ENCODE data around the gene PABPC3. TPM values are rescaled to one million over a fixed set of nuclear protein-coding genes. Genes with fewer than 3 reads are reported as not detected.

The PABPC3 gene
- total and polyA plus RNA-seq, 4 experiments from 2014 or later = 0.14 to 1.3 (median 1.2) TPM; not detected in 1

- ChIA-PET POLR2A (ENCODE audit: partially characterized antibody) (no interaction called here), CTCF (ENCODE audit: partially characterized antibody) (no interaction called here)
- H3K4me1 ChIP-seq (ENCODE audit: insufficient read depth, low read length) = no peaks in the 10 kb centered on the region
- Mint-ChIP-seq H3K9me3 (peaks cover 0 to 1% (median 0%) of the 10 kb centered on the region in 8 donors), H3K4me3 (no peak overlapping the region), H3K27ac (no peak overlapping the region), H3K27me3 (peaks cover 18 to 24% of the 10 kb centered on the region in 2 donors), H3K4me1 (no peaks in the 10 kb centered on the region), H3K36me3 (no peaks in the 10 kb centered on the region)
- H3K36me3 ChIP-seq (ENCODE audit: insufficient read depth, low read length) = no peaks in the 10 kb centered on the region
- no peak overlapping the region for H3K27ac ChIP-seq (ENCODE audit: low read depth, low read length)
- H3K27me3 ChIP-seq (ENCODE audit: insufficient read depth, low read length) = peaks cover 4% of the 10 kb centered on the region
- no peak overlapping the region for H3K4me3 ChIP-seq (ENCODE audit: low read length in 2 of 2)
- H3K9me3 ChIP-seq (ENCODE audit: control insufficient read depth in 1 of 2, low read length in 2 of 2) = no peaks in the 10 kb centered on the region
- DNase-seq = no peak
- intact Hi-C loops (cut with micrococcal nuclease) = no loop called here
Measured at GRCh38 chr13:25064396-25064795, 31.5 kb upstream of the PABPC3 start.

GRCh38 chr13:25065974-25066770, 29.8 kb upstream of the PABPC3 start:
- no peaks in the 10 kb centered on the region for H3K9me3 ChIP-seq (ENCODE audit: control insufficient read depth in 1 of 2, low read length in 2 of 2)
- peaks cover 4% of the 10 kb centered on the region for H3K27me3 ChIP-seq (ENCODE audit: insufficient read depth, low read length)
- no peaks in the 10 kb centered on the region for H3K36me3 ChIP-seq (ENCODE audit: insufficient read depth, low read length)
- Mint-ChIP-seq H3K36me3 (no peaks in the 10 kb centered on the region), H3K9me3 (peaks cover 0 to 1% (median 0%) of the 10 kb centered on the region in 8 donors), H3K4me1 (no peaks in the 10 kb centered on the region), H3K4me3 (no peak overlapping the region), H3K27me3 (peaks cover 27% of the 10 kb centered on the region in 2 donors), H3K27ac (no peak overlapping the region)
- CTCF ChIA-PET (ENCODE audit: partially characterized antibody) = no interaction called here
- intact Hi-C loops (cut with micrococcal nuclease) = no loop called here
- POLR2A ChIA-PET (ENCODE audit: partially characterized antibody) = no interaction called here
- no peak overlapping the region for H3K4me3 ChIP-seq (ENCODE audit: low read length in 2 of 2)
- H3K27ac ChIP-seq (ENCODE audit: low read depth, low read length) = no peak overlapping the region
- no peaks in the 10 kb centered on the region for H3K4me1 ChIP-seq (ENCODE audit: insufficient read depth, low read length)
- no peak for DNase-seq

GRCh38 chr13:25067064-25067463, 28.9 kb upstream of the PABPC3 start:
- intact Hi-C loops (cut with micrococcal nuclease) = no loop called here
- Mint-ChIP-seq H3K4me3 (no peak overlapping the region), H3K27ac (no peak overlapping the region), H3K27me3 (peaks cover 23 to 26% of the 10 kb centered on the region in 2 donors), H3K9me3 (peaks cover 0 to 1% (median 0%) of the 10 kb centered on the region in 8 donors), H3K4me1 (no peaks in the 10 kb centered on the region), H3K36me3 (no peaks in the 10 kb centered on the region)
- ChIA-PET POLR2A (ENCODE audit: partially characterized antibody) (no interaction called here), CTCF (ENCODE audit: partially characterized antibody) (no interaction called here)
- Histone ChIP-seq H3K9me3 (ENCODE audit: control insufficient read depth in 1 of 2, low read length in 2 of 2) (no peaks in the 10 kb centered on the region), H3K4me3 (ENCODE audit: low read length in 2 of 2) (no peak overlapping the region), H3K4me1 (ENCODE audit: insufficient read depth, low read length) (no peaks in the 10 kb centered on the region), H3K27ac (ENCODE audit: low read depth, low read length) (no peak overlapping the region), H3K27me3 (ENCODE audit: insufficient read depth, low read length) (peaks cover 4% of the 10 kb centered on the region), H3K36me3 (ENCODE audit: insufficient read depth, low read length) (no peaks in the 10 kb centered on the region)
- DNase-seq = no peak

- no peaks in the 10 kb centered on the region for H3K9me3 ChIP-seq (ENCODE audit: control insufficient read depth in 1 of 2, low read length in 2 of 2)
- Mint-ChIP-seq H3K4me1 (no peaks in the 10 kb centered on the region), H3K36me3 (no peaks in the 10 kb centered on the region), H3K4me3 (no peak overlapping the region), H3K27me3 (peaks cover 19 to 21% of the 10 kb centered on the region in 2 donors), H3K27ac (no peak overlapping the region), H3K9me3 (no peaks in the 10 kb centered on the region)
- ChIA-PET POLR2A (ENCODE audit: partially characterized antibody) (no interaction called here), CTCF (ENCODE audit: partially characterized antibody) (no interaction called here)
- no peak overlapping the region for H3K4me3 ChIP-seq (ENCODE audit: low read length in 2 of 2)
- H3K36me3 ChIP-seq (ENCODE audit: insufficient read depth, low read length) = no peaks in the 10 kb centered on the region
- peaks cover 4% of the 10 kb centered on the region for H3K27me3 ChIP-seq (ENCODE audit: insufficient read depth, low read length)
- intact Hi-C loops (cut with micrococcal nuclease) = no loop called here
- no peak for DNase-seq
- H3K4me1 ChIP-seq (ENCODE audit: insufficient read depth, low read length) = no peaks in the 10 kb centered on the region
- H3K27ac ChIP-seq (ENCODE audit: low read depth, low read length) = no peak overlapping the region
Measured at GRCh38 chr13:25068810-25069209, 27.1 kb upstream of the PABPC3 start.

- H3K9me3 Mint-ChIP-seq = no peaks in the 10 kb centered on the region
- H3K27me3 ChIP-seq (ENCODE audit: insufficient read depth, low read length) = peaks cover 4% of the 10 kb centered on the region
- no peaks in the 10 kb centered on the region for H3K36me3 Mint-ChIP-seq
- intact Hi-C loops (cut with micrococcal nuclease) = no loop called here
- H3K4me1 Mint-ChIP-seq = no peaks in the 10 kb centered on the region
- H3K9me3 ChIP-seq (ENCODE audit: control insufficient read depth in 1 of 2, low read length in 2 of 2) = no peaks in the 10 kb centered on the region
- H3K27ac Mint-ChIP-seq = no peak overlapping the region
- H3K4me3 Mint-ChIP-seq = no peak overlapping the region
- POLR2A ChIA-PET (ENCODE audit: partially characterized antibody) = no interaction called here
- H3K27me3 Mint-ChIP-seq = peaks cover 19 to 21% of the 10 kb centered on the region in 2 donors
- no peaks in the 10 kb centered on the region for H3K4me1 ChIP-seq (ENCODE audit: insufficient read depth, low read length)
- no peaks in the 10 kb centered on the region for H3K36me3 ChIP-seq (ENCODE audit: insufficient read depth, low read length)
- no peak for DNase-seq
- no peak overlapping the region for H3K27ac ChIP-seq (ENCODE audit: low read depth, low read length)
- CTCF ChIA-PET (ENCODE audit: partially characterized antibody) = no interaction called here
- H3K4me3 ChIP-seq (ENCODE audit: low read length in 2 of 2) = no peak overlapping the region
Measured at GRCh38 chr13:25069236-25069635, 26.7 kb upstream of the PABPC3 start.

GRCh38 chr13:25069911-25070310, 26.0 kb upstream of the PABPC3 start:
- Mint-ChIP-seq H3K9me3 (no peaks in the 10 kb centered on the region), H3K4me1 (no peaks in the 10 kb centered on the region), H3K27me3 (peaks cover 15 to 22% of the 10 kb centered on the region in 2 donors), H3K27ac (no peak overlapping the region), H3K4me3 (no peak overlapping the region), H3K36me3 (no peaks in the 10 kb centered on the region)
- DNase-seq = no peak
- intact Hi-C loops (cut with micrococcal nuclease) = no loop called here
- no peaks in the 10 kb centered on the region for H3K9me3 ChIP-seq (ENCODE audit: control insufficient read depth in 1 of 2, low read length in 2 of 2)
- H3K4me3 ChIP-seq (ENCODE audit: low read length in 2 of 2) = no peak overlapping the region
- H3K27ac ChIP-seq (ENCODE audit: low read depth, low read length) = no peak overlapping the region
- H3K36me3 ChIP-seq (ENCODE audit: insufficient read depth, low read length) = no peaks in the 10 kb centered on the region
- peaks cover 4% of the 10 kb centered on the region for H3K27me3 ChIP-seq (ENCODE audit: insufficient read depth, low read length)
- CTCF ChIA-PET (ENCODE audit: partially characterized antibody) = interaction anchor here (0.8 to 1.3 kb wide), 2 partner anchors 8 to 20 kb away, joined by 3 to 4 read pairs; no protein-coding TSS in a partner anchor
- H3K4me1 ChIP-seq (ENCODE audit: insufficient read depth, low read length) = no peaks in the 10 kb centered on the region
- POLR2A ChIA-PET (ENCODE audit: partially characterized antibody) = no interaction called here

GRCh38 chr13:25080773-25081172, 15.2 kb upstream of the PABPC3 start:
- H3K27me3 Mint-ChIP-seq = peaks cover 8 to 12% of the 10 kb centered on the region in 2 donors
- no peaks in the 10 kb centered on the region for H3K4me1 Mint-ChIP-seq
- Histone ChIP-seq H3K27me3 (ENCODE audit: insufficient read depth, low read length) (no peaks in the 10 kb centered on the region), H3K9me3 (ENCODE audit: control insufficient read depth in 1 of 2, low read length in 2 of 2) (no peaks in the 10 kb centered on the region), H3K27ac (ENCODE audit: low read depth, low read length) (no peak overlapping the region), H3K36me3 (ENCODE audit: insufficient read depth, low read length) (no peaks in the 10 kb centered on the region), H3K4me3 (ENCODE audit: low read length in 2 of 2) (no peak overlapping the region), H3K4me1 (ENCODE audit: insufficient read depth, low read length) (no peaks in the 10 kb centered on the region)
- no peak overlapping the region for H3K4me3 Mint-ChIP-seq
- no peak for DNase-seq
- intact Hi-C loops (cut with micrococcal nuclease) = no loop called here
- POLR2A ChIA-PET (ENCODE audit: partially characterized antibody) = no interaction called here
- CTCF ChIA-PET (ENCODE audit: partially characterized antibody) = no interaction called here
- H3K27ac Mint-ChIP-seq = no peak overlapping the region
- peaks cover 0 to 5% (median 0%) of the 10 kb centered on the region in 8 donors for H3K9me3 Mint-ChIP-seq
- no peaks in the 10 kb centered on the region for H3K36me3 Mint-ChIP-seq

Data from CD4-positive, alpha-beta memory T cell (primary cell).